Raji (cell line): ENCODE results near the gene CNTNAP3B.
"Not testable (repeated sequence)": the region's sequence is repeated elsewhere in the genome, so short reads cannot be mapped to it uniquely, and the experiment has no call there.

Experiments used
- POLR2A ChIP-seq: IDR thresholded peaks from 2 replicates; pipeline ENCODE4 v1.6.1; 2011; ENCODE audit warnings: low read depth, low read length, control low read depth; ENCODE audit not compliant: insufficient read depth

Gene CNTNAP3B

GRCh38 chr9:42129073-42129729 is at the start of gene CNTNAP3B:
CNTNAP3B (minus strand) TSS chr9:42129426; CDS start chr9:42129094, 332 bp downstream.
- not testable (repeated sequence) for TF ChIP-seq POLR2A
